Stimulated activated CD4-positive, alpha-beta T cell treated with anti-CD3 and anti-CD28 coated beads, Interleukin-2, amount 100 ng/mL, for 48 hours (primary cell): ENCODE results near the gene CENPVL2.
"Not testable (repeated sequence)": the region's sequence is repeated elsewhere in the genome, so short reads cannot be mapped to it uniquely, and the experiment has no call there.

ENCODE experiments used
- DNase-seq, 2 donors: peaks; one replicate each; pipeline ENCODE4 v3.0.0-alpha.2; 2020

CENPVL2 gene

DNA sequence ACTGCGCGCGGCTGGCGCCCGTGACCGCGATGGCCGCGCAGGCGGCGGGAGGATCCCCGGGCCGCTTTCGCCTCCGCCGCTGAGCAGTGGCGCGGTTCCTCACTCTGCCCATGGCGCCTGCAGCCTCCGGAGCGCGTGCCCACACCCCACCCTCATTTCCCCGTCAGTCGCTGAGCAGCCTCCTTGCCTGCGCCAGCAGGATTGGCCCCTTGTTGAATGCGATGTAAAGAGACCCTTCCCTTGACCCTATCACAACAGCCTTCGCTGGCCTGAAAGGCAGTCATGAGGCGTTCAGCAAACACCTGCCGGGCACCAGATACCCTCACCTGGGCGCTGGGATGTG, at the start of gene CENPVL2:
Gene CENPVL2, minus strand, starts transcription at position 112 of the 343 bp plus-strand sequence. Its CDS starts 0 bp downstream, at position 112.
- not testable (repeated sequence) for DNase-seq

DNA sequence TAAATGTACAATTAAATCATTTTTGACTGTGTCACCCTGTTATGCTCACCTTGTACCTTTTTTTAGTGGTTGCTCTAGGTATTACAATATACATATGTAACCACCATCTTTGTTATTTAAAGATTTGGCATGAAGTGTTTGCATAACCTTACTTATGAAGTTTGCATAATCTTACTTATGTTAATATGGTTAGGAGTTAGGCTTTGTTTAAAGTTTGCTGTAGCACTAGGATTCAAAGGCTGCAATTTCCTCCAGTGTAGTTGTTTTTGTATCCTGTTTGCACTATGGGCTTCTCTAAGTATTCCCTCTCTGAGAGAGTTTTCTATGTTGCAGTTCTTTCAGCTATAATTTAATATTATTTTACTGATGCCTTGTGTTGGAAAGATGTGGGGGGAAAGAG, 45.6 kb upstream of the CENPVL2 start:
- no peak for DNase-seq

DNA sequence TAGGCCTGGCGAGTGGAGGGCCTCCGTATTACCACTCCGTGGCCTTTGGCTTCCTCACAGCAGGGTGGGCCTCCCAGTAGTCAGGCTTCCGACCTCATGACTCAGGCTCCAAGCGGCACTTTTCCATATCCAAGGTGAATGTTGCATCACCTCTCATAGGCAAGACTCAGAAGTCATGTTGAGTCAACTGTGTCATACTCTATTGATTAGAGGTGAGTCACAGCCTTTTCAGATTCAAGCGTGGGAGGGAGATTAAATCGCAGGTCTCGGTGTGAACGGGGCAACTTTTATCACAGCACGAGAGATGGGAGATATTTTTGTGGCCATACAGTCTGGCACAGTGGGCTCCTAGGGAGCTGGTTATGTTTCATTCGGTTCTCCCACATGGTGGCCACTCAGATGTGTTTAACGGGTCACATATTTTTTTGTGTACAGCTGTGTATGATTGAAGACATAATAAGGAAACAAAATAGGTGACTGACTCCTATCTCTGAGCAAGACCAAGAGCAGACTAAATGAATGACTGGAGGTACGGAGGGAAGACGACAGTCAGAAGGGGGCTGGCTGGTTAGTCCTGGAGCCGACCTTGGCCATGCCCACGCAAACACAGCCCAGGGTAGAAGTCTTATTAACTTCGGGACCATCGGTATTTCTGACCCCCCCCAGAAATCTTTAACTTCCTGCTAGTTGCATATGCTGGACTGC, 30.5 kb upstream of the CENPVL2 start:
- not testable (repeated sequence) for DNase-seq

DNA sequence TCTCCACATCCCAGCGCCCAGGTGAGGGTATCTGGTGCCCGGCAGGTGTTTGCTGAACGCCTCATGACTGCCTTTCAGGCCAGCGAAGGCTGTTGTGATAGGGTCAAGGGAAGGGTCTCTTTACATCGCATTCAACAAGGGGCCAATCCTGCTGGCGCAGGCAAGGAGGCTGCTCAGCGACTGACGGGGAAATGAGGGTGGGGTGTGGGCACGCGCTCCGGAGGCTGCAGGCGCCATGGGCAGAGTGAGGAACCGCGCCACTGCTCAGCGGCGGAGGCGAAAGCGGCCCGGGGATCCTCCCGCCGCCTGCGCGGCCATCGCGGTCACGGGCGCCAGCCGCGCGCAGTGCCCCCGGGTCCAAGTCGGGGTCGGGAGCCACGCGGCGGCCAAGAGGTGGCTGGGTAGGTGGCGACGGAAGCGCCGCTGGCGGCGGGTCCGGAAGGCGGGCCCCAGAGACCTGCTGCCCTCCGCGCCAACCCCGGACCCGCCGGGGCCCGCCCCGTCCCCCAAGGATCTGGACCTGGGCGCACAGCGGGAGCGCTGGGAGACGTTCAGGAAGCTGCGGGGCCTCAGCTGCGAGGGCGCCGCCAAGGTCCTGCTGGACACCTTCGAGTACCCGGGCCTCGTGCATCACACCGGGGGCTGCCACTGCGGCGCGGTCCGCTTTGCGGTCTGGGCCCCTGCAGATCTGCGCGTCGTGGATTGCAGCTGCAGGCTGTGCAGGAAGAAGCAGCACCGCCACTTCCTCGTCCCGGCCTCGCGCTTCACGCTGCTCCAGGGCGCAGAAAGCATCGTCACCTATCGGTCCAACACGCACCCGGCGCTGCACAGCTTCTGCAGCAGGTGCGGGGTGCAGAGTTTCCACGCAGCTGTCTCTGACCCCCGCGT, 27.9 kb upstream of the CENPVL2 start, which contains the start of gene CENPVL1:
Gene CENPVL1, plus strand, starts transcription at position 236 of the 888 bp plus-strand sequence. Its CDS starts 0 bp downstream, at position 236.
- DNase-seq = not testable (repeated sequence)

- no peak for DNase-seq
Measured at GRCh38 chrX:51697397-51697796, 14.8 kb upstream of the CENPVL2 start.

DNA sequence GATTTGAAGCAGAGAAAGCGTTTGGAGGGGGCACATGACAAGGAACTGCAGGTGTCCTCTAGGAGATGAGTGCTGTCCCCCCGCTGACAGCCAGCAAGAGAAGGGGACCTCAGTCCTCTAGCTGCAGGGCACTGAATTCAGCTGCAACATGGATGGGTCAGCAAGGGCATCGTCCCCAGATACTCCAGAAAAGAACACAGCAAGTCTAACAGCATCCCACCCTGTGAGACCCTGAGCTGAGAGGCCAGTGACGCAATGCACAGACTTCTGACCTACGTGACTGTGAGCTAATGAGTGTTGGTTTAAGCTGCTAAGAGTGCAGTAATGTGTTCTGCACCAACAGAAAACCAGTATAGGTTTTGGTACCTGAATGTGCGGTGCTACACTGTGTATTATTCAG, 11.6 kb upstream of the CENPVL2 start:
- no peak for DNase-seq

- DNase-seq = not testable (repeated sequence)
Measured at GRCh38 chrX:51681808-51682719, 567 bp downstream of the CENPVL2 start.

- not testable (repeated sequence) for DNase-seq
Measured at GRCh38 chrX:51679689-51680433, 2.8 kb downstream of the CENPVL2 start.

DNA sequence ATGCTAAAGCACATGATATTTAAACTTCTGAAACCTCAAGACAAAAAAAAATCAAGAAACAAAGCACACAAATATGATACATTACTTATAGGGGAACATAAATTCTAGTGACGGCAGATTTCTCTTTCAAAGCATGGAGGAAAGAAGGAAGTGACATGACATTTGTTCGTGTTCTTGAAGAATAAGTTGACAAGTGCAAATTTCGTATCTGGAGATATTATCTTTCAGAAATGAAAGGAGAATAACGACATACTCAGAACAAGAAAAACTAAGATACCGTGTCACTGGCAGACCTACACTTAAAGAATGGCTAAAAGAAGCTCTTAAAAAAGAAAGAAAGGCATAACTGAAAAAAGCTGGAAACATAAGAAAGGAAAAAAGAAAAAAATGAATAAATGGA, 16.6 kb downstream of the CENPVL2 start:
- no peak for DNase-seq

DNA sequence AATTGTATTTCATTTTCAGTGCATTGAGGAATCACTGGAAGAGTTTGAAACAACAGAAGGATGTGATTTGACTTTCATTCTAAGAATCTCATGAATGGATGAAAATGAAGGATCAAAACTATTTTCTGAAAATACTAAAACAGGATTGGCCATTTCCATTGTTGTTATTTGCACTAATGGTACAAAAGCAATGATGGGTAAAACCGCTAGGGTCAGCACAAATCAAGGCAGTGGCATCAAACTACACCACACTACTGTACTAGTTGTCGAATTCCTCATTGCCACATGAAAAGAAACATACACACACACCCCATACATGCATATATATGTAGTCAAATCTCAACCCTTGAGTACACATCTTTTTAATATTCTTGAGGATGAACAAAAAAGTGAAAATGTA, 39.3 kb downstream of the CENPVL2 start:
- no peak for DNase-seq

- DNase-seq = peak in 1 of 2 donors; percentile 5
Measured at GRCh38 chrX:51641421-51642021, 41.1 kb downstream of the CENPVL2 start.

- not testable (repeated sequence) for DNase-seq
Measured at GRCh38 chrX:51636511-51636910, 46.1 kb downstream of the CENPVL2 start.
